C4-2B (cell line): Measurements from ENCODE around the gene TEX29.

Source experiments
- ZFX ChIP-seq: fragments of 450-650 bp; IDR thresholded peaks from 2 replicates; pipeline ENCODE4 v1.6.1; 2017
- TF ChIP-seq, protein P1 (sequence below): fragments of 450-650 bp; conservative IDR thresholded peaks from 2 replicates; pipeline ENCODE4 v1.5.1; 2017; ENCODE audit warnings: mild to moderate bottlenecking

- TF ChIP-seq, protein P1, sequence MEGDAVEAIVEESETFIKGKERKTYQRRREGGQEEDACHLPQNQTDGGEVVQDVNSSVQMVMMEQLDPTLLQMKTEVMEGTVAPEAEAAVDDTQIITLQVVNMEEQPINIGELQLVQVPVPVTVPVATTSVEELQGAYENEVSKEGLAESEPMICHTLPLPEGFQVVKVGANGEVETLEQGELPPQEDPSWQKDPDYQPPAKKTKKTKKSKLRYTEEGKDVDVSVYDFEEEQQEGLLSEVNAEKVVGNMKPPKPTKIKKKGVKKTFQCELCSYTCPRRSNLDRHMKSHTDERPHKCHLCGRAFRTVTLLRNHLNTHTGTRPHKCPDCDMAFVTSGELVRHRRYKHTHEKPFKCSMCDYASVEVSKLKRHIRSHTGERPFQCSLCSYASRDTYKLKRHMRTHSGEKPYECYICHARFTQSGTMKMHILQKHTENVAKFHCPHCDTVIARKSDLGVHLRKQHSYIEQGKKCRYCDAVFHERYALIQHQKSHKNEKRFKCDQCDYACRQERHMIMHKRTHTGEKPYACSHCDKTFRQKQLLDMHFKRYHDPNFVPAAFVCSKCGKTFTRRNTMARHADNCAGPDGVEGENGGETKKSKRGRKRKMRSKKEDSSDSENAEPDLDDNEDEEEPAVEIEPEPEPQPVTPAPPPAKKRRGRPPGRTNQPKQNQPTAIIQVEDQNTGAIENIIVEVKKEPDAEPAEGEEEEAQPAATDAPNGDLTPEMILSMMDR = no peak
- no peak for TF ChIP-seq ZFX
Measured at GRCh38 chr13:111388851-111389500, 68.5 kb downstream of the TEX29 start.
